HG02798 (cell line): Measurements from ENCODE around the gene SCAMP5.

Experiments used
- ATAC-seq: cut with Tn5 transposase; IDR thresholded peaks from one replicate; pipeline ENCODE4 v1.9.1; 2021; ENCODE audit warnings: mild to moderate bottlenecking; ENCODE audit not compliant: unreplicated experiment, poor library complexity

The SCAMP5 gene

GRCh38 chr15:75065467-75065850 is 70.1 kb downstream of the SCAMP5 start:
- no peak for ATAC-seq

- ATAC-seq = no peak
These were observed 70.6 kb downstream of the SCAMP5 start for GRCh38 chr15:75065851-75066509.

- no peak for ATAC-seq
These were observed 71.9 kb downstream of the SCAMP5 start for GRCh38 chr15:75067123-75067830.

- ATAC-seq = no peak
These were observed 73.4 kb downstream of the SCAMP5 start for GRCh38 chr15:75068748-75069147.

- ATAC-seq = peak; percentile 88
These were observed 74.0 kb downstream of the SCAMP5 start for GRCh38 chr15:75069301-75069925.

- ATAC-seq = no peak
These were observed 75.3 kb downstream of the SCAMP5 start for GRCh38 chr15:75070674-75071073.
